GM08714 (cell line): Measurements from ENCODE around the gene SENP8.

Source experiments
- H3K4me3 ChIP-seq: fragments of 200-500 bp; sonication (Bioruptor generic); 2 replicates; pipeline ENCODE4 v1.5.1; 2014; ENCODE audit warnings: mild to moderate bottlenecking, low read length, inconsistent platforms
- ZNF274 ChIP-seq: IDR thresholded peaks from 2 replicates; pipeline ENCODE4 v1.6.1; 2012; ENCODE audit warnings: mild to moderate bottlenecking, low read depth, low read length

The SENP8 gene

DNA sequence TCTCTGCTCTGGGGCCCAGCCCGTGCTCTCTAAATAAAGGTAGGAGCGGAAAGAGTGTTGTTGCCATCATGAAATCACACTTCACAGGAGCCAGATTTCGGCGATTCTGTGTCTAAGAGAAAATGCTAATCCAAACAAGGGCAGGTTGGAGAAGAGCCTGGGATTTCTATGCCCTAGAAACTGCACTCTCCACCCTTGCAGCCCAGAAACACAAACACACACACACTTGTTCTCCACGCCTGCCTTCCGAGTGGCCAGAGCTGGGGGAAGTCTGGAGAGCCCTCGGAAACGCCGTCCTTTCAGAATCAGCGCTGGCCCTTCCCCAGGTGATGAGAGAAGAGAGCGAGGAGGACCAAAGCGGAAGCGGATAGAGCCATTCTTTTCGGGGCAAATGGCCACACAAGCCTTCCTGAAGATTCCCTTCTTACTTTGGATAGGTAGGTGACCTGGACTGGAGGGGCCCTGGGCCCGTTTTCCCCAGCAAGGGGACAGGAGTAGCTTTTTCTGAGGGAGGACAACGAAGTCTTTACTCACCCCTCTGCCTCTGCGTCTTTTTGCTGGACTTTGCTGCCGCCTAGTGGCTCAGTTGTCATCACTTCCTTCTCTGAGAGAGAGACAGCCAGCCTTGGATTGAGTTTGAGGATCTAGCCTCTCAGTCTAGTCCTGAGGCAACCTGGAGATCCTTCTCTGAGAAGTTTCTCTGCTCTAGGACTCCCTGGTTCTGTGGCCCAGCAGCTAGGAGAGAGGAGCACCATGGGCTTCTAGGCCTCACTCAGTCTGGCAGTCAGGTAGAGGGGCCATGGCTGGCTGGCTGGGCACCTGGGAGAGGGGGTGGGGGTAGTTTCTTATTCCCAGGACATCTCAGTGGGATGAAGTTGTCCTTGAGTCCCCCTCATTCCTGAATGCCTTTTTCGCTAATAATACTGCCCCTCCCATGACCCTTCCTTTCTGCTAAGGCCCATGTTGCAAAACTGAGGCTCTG is 37.7 kb downstream of the SENP8 start:
- no peak for TF ChIP-seq ZNF274
- H3K4me3 ChIP-seq, result peak overlapping the region; percentile 43; the same call in 1 of the 2 replicates

DNA sequence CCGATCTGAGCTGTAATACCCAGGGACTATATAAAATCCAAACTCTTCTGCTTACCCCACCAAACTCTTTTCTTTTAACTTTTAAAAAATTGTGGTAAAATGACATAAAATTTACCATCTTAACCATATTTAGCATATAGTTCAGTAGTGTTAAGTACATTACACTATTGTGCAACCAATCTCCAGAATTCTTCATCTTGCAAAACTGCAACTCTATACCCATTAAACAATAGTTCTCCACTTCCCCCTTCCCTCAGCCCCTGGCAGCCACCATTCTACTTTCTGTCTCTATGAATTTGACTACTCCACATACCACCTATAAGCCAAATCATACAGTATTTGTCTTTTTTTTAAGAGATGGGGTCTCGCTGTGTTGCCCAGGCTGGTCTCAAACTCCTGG is 38.7 kb downstream of the SENP8 start:
- no peak for TF ChIP-seq ZNF274
- H3K4me3 ChIP-seq, result no peak overlapping the region

- TF ChIP-seq ZNF274, result no peak
- no peak overlapping the region for H3K4me3 ChIP-seq
Observed at GRCh38 chr15:72160696-72161245, 42.6 kb downstream of the SENP8 start.

GRCh38 chr15:72161361-72162132 is 43.3 kb downstream of the SENP8 start:
- H3K4me3 ChIP-seq, result no peak overlapping the region
- TF ChIP-seq ZNF274, result no peak

DNA sequence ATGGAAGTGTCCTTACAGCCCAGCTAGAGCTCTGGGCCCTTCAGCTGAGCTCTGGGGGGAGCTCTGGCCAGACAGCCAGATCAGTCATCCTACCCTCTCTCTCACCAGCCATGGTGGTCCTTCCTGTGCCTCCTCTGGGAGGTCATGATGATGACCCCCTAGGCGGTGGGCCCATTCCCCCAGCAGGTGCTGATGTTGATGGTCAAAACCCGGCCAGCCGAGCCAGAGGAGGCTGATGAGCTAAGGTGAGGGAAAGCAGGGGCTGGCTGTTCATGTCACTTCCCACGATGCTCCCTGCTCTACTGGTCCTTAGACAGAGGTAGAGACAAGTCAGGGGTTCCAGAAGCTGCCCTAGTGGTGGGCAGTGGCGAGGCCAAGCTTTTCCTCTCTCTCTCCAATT is 44.4 kb downstream of the SENP8 start:
- no peak for TF ChIP-seq ZNF274
- no peak overlapping the region for H3K4me3 ChIP-seq

GRCh38 chr15:72163719-72164118 is 45.5 kb downstream of the SENP8 start:
- TF ChIP-seq ZNF274, result no peak
- H3K4me3 ChIP-seq, result no peak overlapping the region

- H3K4me3 ChIP-seq, result no peak overlapping the region
- TF ChIP-seq ZNF274, result no peak
Observed at GRCh38 chr15:72166716-72167417, 48.7 kb downstream of the SENP8 start.

- no peak for TF ChIP-seq ZNF274
- no peak overlapping the region for H3K4me3 ChIP-seq
Observed at GRCh38 chr15:72167445-72167844, 49.2 kb downstream of the SENP8 start.

DNA sequence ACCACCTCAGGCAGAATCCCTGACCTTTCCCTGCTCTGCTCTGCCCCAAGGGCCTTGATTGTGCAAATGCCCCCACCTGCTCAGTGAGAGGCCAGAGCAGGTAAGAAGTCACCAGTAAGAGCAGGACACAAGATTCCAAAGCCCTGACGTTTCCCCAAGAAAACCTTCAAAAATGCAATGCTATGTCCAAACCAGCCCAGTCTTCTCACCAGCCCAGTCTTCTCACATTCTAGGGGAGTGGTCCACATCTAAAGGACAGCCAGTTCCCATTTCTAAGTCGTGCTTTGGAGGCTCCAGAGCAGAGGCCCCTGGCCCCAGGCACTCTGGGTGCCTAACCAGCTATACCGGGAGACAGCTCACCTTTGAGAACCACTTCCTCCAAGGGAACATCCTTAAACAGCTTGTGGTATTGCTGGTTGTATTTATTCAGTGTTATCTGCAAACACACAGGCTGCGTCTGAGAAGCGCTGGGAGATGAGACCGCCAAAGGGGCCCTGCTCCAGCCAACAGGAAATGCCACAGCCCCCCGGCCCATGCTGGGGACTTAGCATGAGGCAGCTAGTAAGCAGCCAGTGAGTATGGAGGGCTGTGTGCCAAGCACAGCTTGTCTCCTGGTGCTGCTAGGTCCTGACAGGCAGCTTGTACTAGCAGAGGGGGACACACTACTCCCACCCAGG is 50.1 kb downstream of the SENP8 start:
- TF ChIP-seq ZNF274, result no peak
- no peak overlapping the region for H3K4me3 ChIP-seq

DNA sequence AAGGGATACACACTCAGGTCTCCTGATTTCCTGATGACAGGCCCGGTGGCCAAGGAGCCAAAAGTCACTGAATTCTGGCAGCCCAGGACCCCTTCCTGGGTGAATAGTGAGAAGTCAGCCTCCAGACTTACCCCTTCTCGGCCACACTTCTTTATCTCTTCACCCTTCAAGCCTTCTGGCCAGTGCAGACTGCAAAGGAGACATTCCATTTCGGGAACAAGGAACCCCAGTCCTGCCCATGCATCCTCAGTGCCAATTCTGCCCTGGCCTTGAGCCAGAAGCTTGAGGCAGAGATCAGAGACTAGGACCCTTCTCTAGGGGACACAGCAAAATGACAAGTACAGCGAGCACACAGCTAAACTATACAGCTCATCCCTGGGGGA is 50.6 kb downstream of the SENP8 start:
- no peak overlapping the region for H3K4me3 ChIP-seq
- TF ChIP-seq ZNF274, result no peak

GRCh38 chr15:72169236-72169920 is 51.2 kb downstream of the SENP8 start:
- no peak overlapping the region for H3K4me3 ChIP-seq
- no peak for TF ChIP-seq ZNF274

GRCh38 chr15:72169921-72170611 is 51.9 kb downstream of the SENP8 start:
- H3K4me3 ChIP-seq, result no peak overlapping the region
- no peak for TF ChIP-seq ZNF274
